Measurements from ENCODE around the gene NFXL1.
A peak's percentile ranks its signal among the peaks of the same experiment; 100 is the strongest.
"Not testable (repeated sequence)": the region's sequence is repeated elsewhere in the genome, so short reads cannot be mapped to it uniquely, and the experiment has no call there.

NFXL1 gene

DNA sequence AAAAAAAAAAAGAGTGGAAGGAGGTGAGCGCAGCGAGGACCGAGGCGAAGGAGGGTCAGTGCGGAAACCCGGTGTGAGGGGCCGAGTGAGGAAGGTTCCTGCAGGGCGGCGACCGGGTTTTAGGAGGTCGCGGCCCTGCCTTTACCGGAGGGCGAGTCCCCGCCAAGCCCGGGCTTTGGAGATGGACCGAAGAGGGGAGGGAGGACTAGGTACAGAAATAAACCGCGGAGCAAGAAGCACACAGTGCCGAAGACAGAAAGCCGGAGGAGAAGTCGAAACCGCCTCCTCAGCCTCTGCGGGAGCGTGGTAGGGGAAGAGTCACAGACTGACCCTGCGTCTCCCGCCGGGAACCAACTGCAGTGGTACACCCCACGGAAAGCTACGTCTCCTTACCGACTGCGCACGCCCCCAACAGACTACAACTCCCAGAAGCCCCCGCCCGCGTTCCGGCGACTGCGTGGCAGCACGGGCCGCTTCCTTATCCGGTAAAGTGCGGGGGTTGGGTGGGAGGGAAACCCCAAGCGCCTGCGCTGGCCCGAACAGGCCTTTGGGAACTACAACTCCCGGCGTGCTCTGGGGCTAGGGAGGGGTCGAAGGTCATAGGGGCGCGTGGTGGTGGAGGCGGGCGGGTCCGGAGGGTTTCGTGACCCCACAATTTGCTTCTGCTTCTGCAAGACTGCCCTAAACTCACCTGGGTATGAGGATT is at the start of gene NFXL1:
TSS of gene NFXL1 (minus strand) at position 364 of the 706 bp plus-strand sequence. CDS start 380 bp downstream, outside the sequence.
- peak; percentile 98 for DNase-seq

DNA sequence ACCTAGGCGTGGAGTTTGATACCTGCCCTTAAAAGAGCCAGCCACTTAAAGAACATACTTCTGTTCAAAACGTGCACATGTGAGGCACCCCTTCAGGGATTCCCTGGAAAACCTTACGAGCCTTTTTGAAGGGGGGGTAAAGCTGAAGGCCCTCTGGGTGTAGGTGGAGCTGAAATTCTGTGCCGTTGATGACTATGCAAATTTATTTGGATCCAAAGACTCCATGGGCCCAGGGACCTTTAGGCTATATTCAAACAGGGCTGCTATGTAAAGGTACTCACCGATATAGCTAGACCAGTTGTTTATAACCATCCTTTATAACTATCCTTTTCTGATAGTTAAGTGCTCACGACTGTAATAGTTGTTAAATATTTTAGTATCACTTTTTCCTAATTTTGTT is 40.3 kb upstream of the NFXL1 start:
- no peak for DNase-seq

DNA sequence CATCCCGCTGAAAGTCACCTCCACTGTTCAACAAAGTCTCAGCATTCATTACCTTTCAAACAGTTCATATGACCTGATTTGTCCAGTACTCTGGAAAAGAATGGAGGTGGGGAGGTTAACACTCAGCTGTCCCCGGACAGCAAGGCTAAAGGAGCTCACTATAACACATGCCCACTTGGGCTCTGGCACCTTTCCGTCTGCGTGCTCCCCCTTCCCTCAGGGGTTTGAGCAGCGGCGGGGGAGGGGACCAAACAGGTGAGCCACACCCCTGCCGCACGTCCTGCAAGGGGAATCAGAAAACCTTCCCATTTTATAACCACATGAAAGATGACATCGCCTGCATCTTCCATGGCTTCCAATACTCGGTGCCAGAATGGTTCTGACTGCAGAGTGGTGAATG is 39.9 kb upstream of the NFXL1 start:
- DNase-seq, result no peak

DNA sequence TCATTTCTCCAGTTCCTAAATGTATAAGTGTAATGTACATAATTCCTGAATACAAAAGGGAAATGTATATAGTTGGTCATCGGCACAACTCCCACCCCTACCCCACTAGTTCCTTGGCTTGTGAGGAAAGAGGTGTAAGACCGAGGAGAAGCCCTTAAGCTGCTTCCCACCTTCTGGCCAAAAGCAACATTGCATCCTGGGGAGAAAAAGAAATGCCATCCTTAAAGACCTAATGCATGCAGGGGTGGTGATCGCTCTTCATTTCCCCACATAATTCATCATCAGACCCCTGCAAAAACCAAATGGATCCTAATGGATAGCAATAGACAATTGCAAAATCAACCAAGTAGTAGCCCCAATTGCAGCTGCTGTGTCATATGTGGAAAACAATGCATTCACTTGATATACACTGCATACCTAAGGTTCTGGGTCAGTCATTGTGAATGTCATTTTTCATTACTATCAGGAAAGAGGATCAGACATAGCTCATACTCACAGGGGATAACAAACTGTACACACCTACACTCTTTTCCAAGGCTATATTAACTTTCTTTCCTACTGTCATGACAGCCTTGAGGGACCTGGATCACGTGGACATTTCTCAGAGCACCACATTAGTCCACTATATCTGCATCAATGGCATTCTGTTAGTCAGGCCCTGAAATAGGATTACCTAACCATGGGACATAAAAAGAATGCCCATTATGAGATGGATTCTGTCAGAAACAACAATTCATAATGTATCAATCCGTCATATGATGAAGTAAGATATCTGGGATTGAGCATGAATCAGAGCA is 31.7 kb upstream of the NFXL1 start:
- DNase-seq, result no peak

DNA sequence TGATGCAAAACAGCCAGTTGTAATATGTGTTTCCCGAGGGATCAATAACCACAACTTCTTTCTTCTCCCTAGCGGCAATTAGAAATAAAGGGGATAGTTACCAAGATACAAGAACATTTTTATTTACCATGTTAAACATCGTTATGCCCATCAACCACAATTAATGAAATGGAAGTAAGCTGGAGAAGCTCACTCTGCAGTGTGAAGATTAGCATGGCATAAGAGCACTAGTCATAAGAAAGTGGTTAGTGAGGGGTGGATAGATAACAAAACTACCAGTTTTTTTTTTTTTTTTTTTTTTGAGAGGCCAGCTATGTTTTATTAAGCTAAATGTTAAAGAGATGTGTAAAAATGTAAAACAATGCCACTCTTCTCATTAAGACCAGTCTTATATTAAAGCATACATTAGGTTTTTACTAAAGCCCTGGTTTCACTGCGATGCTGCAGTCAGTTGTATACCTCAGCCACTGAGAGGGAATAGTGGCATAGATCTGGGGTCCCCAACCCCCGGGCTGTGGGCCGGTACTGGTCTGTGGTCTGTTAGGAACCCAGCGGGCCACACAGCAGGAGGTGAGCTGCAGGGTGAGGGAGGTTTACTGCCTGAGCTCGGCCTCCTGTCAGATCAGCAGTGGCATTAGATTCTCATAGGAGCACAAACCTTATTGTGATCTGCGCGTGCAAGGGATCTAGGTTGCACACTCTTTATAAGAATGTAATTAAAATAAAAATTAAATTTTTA is 27.9 kb upstream of the NFXL1 start:
- DNase-seq, result peak; percentile 41

DNA sequence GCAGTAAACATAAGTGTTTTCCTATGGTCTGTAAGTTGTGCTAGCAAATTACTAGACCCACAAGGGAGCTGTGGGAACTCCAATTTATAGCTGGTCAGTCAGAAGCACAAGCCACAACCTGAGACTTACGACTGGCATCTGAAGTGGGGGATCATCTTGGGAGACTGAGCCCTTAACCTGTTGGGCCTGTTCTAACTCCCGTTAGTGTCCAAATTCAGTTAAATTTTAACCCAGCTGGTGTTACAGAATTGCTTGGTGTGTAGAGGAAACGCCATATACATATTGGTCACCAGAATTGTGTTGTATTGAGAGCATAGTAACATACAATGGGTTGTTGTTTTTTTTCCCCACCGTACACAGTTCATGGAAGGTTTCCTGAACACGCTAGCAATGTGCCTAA is 25.1 kb upstream of the NFXL1 start:
- DNase-seq, result no peak

DNA sequence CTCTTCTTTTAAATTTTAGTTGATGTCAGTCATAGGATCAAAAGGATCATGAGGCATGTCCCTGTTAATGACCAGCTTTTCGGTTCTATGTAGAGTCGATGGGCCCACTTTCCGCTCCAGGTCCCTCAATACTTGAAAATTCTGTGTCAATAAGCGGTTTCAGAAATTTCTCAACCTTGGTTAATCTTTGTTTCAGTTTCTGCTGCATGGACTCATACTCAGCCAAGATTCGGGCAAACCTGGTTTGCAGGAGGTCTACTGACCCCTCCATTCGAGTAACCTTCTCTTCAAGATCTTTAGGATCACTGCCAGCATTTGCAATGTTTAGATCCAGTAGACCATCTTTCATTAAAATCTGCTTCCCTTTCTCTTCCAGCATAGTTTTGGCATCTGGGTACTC is 22.0 kb upstream of the NFXL1 start:
- DNase-seq, result no peak

DNA sequence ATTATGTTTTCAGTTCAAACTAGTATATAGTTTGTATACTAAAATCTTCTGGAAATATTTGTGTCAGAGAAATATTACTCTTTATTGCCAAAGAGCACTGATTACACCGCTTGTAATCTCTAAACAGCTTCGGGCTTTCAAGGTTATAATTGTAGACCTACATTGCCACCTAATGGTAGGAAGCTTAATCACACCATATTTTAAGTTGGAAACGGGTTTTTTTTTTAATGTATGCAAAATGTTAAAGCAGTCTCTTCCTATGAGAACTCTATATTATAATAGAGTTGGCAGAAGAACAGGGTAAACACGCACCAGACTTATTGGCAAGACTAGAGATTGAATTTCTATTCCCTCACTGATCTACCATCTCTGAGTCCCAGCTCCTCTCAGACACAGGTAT is 19.5 kb upstream of the NFXL1 start:
- peak; percentile 37 for DNase-seq

DNA sequence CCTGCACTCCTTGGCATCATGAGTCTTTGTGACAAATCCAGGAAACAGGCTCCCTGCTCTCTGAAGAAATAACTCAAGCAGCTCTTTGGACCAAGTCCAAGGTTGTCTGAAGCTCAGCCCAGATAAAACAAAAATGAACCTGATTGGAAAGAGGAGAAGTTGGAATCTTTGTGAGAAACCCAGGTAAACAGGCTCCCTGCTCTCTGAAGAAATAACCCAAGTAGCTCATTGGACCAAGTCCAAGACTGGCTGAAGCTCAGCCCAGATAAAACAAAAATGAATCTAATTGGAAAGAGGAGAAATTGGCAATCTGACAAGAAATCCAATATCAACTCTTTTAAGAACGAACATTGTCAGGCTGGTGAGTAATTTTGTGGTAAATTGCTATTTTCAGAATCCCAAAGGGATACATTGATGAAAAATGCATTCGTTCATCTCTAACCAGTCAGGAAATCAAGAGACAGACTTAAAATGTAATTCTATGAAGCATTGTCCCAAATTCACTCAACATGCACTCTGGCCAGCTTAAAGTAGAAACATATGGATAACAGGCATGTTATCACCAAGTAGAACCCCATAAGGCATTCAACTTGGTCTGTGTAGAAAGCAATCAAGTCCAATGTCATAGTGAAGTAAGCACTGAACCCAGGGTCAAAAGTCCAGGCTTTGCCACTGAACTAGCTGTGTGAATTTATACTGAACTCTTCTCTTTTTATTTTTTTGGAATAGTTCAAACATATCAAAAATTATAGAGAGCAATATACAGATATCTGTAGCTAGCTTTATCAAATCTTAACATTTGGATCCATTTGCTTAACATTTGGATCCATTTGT is 16.8 kb upstream of the NFXL1 start:
- DNase-seq, result no peak

DNA sequence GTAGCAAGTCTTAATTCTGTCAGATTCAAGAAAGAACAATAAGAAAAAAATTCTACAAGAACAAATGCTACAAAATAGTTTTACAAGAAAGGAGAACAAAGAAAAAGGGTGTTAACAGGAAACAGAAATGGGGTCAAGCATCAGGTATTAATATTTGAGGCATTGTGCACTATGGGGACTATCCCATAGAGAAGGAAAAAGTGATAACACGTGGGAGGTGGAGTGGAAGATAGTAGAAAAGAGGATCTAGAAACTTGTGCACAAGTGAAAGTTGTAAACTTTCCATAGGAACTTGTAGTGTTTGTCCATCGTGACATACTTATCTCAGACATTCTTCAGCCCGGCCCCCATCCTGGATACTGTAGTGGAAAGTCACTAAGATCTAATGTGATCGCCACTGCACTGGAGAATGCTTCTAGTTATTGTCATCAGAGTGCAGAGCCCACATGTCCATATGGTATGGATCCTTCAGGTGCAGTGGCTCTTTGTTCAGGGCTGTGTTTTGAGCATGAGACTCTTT is 15.4 kb upstream of the NFXL1 start:
- no peak for DNase-seq

DNA sequence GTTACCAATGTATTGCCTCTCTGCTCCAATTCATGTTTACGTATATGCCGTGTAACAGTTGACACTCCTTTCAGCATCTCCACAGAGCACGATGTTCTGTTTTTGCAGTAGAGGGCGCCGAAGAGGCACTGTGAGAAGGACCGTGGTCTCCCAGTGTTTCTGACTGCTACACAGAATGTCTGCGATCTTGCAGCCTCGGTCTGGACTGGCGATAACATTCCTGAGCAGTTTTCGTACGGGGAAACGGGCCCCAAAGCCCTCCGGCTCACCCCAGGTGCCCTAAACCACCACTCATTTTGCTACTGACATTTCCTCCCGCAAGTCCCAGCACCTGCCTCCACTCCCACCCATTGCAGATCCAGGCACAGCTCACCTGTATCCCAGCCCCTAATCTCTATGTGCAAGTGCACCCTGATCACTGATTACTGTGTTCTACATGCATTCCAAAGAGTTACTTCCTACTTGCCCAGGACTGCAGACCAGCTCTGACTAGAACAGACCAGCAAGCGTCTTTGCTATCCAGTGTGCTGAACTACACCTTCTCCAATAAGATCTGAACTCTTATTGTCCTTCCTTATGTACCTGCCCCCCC is 12.4 kb upstream of the NFXL1 start:
- DNase-seq, result peak; percentile 64

DNA sequence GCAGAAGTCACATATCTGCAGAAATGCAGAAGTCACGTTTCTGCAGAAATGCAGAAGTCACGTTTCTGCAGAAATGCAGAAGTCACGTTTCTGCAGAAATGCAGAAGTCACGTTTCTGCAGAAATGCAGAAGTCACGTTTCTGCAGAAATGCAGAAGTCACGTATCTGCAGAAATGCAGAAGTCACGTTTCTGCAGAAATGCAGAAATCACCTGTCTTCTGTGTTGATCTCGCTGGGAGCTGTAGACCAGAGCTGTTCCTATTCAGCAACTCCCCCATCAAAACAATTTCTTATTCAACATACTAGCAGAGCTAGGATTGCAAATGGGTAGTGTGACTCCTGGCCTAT is 8.9 kb upstream of the NFXL1 start:
- DNase-seq, result not testable (repeated sequence)

DNA sequence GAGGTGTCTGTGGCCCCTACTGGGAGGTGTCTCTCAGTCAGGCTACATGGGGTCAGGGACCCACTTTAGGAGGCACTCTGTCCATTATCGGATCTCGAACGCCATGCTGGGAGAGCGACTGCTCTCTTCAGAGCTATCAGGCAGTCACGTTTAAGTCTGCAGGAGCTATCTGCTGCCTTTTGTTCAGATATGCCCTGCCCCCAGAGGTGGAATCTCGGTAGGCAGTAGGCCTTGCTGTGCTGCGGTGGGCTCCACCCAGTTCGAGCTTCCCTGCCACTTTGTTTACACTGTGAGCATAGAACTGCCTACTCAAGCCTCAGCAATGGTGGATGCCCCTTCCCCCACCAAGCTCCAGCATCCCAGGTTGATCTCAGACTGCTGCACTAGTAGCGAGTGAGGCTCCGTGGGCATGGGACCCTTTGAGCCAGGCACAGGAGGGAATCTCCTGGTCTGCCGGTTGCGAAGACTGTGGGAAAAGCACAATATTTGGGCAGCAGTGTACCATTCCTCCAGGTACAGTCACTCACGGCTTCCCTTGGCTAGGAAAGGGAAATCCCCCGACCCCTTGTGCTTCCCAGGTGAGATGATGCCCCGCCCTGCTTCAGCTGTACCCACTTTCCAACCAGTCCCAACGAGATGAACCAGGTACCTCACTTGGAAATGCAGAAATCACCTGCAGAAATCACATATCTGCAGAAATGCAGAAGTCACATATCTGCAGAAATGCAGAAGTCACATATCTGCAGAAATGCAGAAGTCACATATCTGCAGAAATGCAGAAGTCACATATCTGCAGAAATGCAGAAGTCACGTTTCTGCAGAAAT is 8.3 kb upstream of the NFXL1 start:
- not testable (repeated sequence) for DNase-seq

DNA sequence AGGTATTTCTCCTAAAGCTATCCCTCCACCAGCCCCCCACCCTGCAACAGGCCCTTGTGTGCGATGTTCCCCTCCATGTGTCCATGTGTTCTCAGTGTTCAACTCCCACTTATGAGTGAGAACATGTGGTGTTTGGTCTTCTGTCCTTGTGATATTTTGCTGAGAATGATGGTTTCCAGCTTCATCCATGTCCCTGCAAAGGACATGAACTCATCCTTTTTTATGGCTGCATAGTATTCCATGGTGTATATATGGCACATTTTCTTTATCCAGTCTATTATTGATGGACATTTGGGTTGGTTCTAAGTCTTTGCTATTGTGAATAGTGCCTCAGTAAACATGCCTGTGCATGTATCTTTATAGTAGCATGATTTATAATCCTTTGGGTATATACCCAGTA is 2.8 kb upstream of the NFXL1 start:
- DNase-seq, result not testable (repeated sequence)

DNA sequence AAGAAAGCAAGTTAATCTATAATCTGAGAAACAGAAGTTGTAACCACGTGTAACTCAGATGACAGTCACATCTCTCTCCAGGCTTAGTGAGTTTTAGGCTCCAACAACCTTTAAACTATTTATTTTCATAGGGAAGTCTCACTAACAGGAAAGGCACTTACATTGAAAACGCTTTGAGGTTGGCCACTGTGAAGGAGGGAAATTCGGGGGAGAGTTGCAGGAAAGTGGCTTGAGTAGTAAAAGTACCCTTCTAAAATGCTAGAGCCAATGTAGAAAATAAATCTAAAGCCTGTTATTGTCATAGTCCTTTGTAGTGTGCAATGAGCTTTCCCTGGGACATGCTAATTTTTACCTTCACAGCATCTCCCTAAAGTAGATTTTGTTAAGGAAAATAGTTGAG is 995 bp upstream of the NFXL1 start:
- no peak for DNase-seq

DNA sequence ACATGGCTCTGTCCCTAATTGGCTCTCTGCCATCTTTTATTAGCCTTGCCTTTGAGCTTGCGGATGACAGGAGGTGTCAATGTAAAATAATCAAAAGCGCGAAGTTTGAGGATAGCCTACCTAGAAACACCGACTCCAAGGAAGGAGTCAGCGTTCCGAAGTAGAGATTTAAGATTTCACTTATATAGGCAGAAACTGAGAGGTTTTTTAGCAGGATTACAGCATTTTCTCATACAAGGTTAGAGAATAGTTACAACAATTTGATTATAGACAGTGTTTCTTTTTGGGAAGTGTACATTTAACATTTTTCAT is 499 bp upstream of the NFXL1 start:
- DNase-seq, result no peak

DNA sequence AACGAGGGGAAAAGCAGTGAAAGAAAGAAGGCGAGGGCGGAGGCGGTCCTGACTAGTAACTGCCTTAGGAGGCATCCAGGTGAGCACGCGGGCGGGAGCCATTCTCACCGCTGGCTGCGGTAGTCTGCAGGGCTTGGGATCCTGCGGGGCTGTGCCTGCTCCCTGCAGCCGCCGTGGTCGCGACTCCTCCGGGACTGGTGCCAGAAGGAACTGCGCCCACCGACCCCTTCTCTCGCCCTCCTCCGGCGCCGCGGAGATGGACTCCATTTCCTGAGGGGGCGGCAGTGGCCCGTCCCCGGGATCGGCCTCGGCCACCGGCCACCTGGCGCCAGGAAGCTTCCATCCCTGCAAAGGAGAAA is 543 bp downstream of the NFXL1 start:
- DNase-seq, result peak; percentile 73

DNA sequence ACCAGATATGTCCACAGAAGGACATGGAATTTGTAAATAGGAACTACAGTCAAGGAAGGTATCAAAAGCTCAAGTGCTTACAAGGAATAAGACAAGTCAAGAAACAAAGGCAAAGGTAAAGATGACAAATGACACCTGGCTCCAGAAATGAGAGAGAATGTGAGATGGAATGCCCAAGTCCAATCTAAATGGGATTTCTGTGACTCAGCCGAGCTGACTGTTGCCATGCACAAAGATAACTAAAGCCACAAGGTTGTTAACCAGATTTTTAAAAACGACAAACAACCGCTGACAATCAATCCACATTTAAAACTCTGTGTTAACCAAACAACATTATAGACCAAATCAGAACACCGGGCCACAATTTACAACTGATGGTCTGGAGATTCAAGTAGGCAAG is 1.1 kb downstream of the NFXL1 start:
- no peak for DNase-seq

DNA sequence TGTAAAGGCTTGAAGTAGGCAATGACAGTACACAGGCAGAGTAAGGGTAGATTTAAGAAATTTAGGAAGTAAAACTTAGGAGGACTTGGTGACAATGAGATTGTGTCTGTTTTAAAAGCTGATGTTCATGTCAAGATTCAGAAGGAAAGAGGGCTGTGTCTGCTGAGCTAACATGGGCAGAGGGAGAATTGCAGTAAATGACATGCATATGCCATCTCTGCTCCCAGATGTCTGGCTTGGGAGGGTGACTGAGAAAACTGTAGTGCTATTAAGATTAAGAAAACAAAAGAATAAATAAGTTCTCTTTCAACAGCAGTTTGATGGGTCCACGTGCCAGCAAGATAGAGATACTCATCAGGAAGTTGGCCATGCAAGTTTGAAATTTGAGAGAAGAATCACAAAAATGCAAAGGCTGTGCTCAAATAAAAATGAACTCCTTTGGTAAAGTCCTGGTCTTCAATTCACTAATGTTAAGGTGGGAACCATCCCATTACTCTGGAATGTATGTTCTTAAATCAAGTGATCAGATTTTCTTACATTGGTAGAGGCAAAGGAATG is 7.2 kb downstream of the NFXL1 start:
- DNase-seq, result no peak

DNA sequence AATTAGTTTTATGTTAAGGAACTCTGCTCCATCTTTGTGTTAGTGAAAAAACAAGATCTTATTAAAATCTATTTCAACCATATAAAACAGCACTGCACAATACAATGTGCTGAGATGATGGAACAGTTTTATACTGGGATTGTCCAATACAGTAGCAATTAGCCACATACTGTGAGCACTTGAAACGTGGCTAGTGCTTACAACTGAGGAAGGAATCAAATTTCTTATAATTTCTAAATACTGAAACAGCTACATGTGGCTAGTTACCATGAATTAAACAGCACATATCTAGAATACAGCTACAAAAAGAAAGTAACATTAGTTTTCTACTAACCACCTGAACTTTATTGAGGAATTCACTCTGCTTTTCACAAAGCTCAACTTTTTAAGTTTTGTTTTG is 14.7 kb downstream of the NFXL1 start:
- peak; percentile 35 for DNase-seq

DNA sequence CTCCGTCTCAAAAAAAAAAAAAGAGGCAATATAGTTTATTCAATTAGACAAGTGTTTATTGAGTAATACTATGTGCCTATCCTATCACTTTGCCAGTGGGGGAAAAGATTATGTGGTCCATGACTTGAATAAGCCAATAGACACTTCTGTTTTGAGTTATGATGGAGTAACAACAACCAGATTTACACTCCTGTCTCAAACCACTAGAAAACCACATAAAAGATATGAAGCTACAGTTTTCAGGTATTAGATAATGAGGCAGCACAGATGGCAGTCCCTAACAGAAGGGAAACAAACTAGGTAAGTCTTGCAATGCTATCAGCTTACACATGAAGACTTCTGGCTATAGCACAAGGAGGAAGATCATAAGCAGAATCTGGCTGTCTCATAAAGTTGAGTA is 22.5 kb downstream of the NFXL1 start:
- DNase-seq, result no peak
